Measurements from ENCODE around the gene ANKRD61.
"Not testable (repeated sequence)": the region's sequence is repeated elsewhere in the genome, so short reads cannot be mapped to it uniquely, and the experiment has no call there.

Gene ANKRD61

GRCh38 chr7:6032167-6032566 lies 991 bp downstream of the ANKRD61 start:
- no peak for DNase-seq

GRCh38 chr7:6032641-6033040 lies 1.5 kb downstream of the ANKRD61 start:
- DNase-seq = no peak

- DNase-seq = no peak
Observed at GRCh38 chr7:6035165-6035564, 4.0 kb downstream of the ANKRD61 start.

- DNase-seq = no peak
Observed at GRCh38 chr7:6035686-6036085, 4.5 kb downstream of the ANKRD61 start.

- no peak for DNase-seq
Observed at GRCh38 chr7:6049780-6050179, 18.6 kb downstream of the ANKRD61 start.

DNA sequence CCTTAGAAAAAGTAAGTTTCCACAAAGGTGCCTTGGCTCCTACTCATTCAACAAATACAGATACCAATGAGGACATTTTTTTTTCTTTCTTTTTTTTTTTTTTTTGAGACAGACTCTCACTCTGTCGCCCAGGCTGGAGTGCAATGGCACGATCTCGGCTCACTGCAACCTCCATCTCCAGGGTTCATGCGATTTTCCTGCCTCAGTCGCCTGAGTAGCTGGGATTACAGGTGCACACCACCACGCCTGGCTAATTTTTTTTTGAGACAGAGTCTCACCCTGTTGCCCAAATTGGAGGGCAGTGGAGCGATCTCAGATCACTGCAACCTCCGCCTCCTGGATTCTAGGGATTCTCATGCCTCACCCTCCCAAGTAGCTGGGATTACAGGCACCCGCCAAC lies 20.0 kb downstream of the ANKRD61 start:
- not testable (repeated sequence) for DNase-seq

GRCh38 chr7:6056616-6057015 lies 25.4 kb downstream of the ANKRD61 start:
- no peak for DNase-seq

GRCh38 chr7:6057316-6058129 lies 26.3 kb downstream of the ANKRD61 start:
- DNase-seq = no peak

DNA sequence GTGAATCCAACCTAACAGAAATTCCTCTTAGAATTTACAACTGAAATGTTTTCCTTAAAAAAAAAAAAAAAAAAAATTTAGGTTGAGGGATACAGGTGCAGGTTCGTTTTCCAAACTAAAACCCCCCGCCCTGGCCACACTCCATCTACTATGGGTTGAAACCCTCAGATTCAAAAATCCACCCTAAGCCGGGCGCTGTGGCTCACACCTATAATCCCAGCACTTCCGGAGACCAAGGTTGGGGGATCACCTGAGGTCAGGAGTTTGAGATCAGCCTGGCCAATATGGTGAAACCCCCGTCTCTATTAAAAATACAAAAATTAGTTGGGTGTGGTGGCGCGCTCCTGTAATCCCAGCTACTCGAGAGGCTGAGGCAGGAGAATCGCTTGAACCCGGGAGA lies 28.8 kb downstream of the ANKRD61 start:
- DNase-seq = not testable (repeated sequence)

GRCh38 chr7:6071406-6071805 lies 40.2 kb downstream of the ANKRD61 start:
- DNase-seq = no peak

- DNase-seq = no peak
Observed at GRCh38 chr7:6074612-6075380, 43.6 kb downstream of the ANKRD61 start.

DNA sequence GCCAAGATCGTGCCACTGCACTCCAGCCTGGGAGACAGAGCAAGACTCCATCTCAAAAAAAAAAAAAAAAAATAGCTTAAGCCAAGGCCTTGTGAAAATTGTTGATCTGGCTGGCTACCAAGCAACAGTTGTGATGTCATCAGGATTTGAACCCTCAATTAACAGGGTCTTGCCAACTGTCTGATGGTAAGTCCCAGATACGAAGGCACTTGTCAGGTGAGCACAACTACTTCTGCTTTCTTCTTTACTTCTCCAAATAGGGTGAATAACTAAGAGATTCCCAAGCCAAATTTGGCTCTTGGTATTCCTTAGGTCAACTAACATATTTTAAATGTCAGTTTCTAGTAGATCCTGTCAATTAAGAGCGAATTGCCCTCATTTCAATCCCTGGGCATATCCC lies 47.4 kb downstream of the ANKRD61 start:
- DNase-seq = no peak

GRCh38 chr7:6083047-6083446 lies 51.9 kb downstream of the ANKRD61 start:
- DNase-seq = not testable (repeated sequence)

Data from NCI-H1092 (cell line).